ENCODE measurements around the gene PTPRN2. TPM values are rescaled to one million over a fixed set of nuclear protein-coding genes. Genes with fewer than 3 reads are reported as not detected.

The PTPRN2 gene
- total and polyA plus RNA-seq, 3 experiments from 2014 or later: 0.33 to 1.2 (median 0.42) TPM

GRCh38 chr7:158280448-158281144 lies 307.0 kb downstream of the PTPRN2 start:
- Histone ChIP-seq H3K4me3 (ENCODE audit: low read length) (no peak overlapping the region), H3K36me3 (ENCODE audit: insufficient read depth, low read length) (no peaks in the 10 kb centered on the region), H3K27me3 (ENCODE audit: insufficient read depth, low read length, poor library complexity, severe bottlenecking) (no peaks in the 10 kb centered on the region), H3K9me3 (ENCODE audit: low read length) (no peaks in the 10 kb centered on the region), H3K4me1 (ENCODE audit: insufficient read depth, low read length) (no peaks in the 10 kb centered on the region), H3K27ac (ENCODE audit: low read depth, low read length) (no peak overlapping the region)
- Mint-ChIP-seq H3K27me3 (peaks cover 0 to 2% of the 10 kb centered on the region in 2 donors), H3K9me3 (no peaks in the 10 kb centered on the region), H3K27ac (no peak overlapping the region), H3K36me3 (no peaks in the 10 kb centered on the region), H3K4me3 (no peak overlapping the region), H3K4me1 (no peaks in the 10 kb centered on the region)
- DNase-seq: no peak
- ChIA-PET CTCF (no interaction called here), POLR2A (no interaction called here)

- DNase-seq: no peak
- CTCF ChIA-PET: no interaction called here
- no peak overlapping the region for H3K27ac Mint-ChIP-seq
These were observed 307.8 kb downstream of the PTPRN2 start for GRCh38 chr7:158279539-158280447.

GRCh38 chr7:158278745-158279320 lies 308.8 kb downstream of the PTPRN2 start:
- H3K36me3 Mint-ChIP-seq: no peaks in the 10 kb centered on the region

More at GRCh38 chr7:158279539-158280447, 307.8 kb downstream of the PTPRN2 start:
- no peaks in the 10 kb centered on the region for H3K36me3 ChIP-seq (ENCODE audit: insufficient read depth, low read length)
- POLR2A ChIA-PET: no interaction called here
- Mint-ChIP-seq H3K4me1 (no peaks in the 10 kb centered on the region), H3K9me3 (no peaks in the 10 kb centered on the region), H3K36me3 (no peaks in the 10 kb centered on the region), H3K27me3 (peaks cover 0 to 2% of the 10 kb centered on the region in 2 donors), H3K4me3 (no peak overlapping the region)
- no peaks in the 10 kb centered on the region for H3K9me3 ChIP-seq (ENCODE audit: low read length)
- no peak overlapping the region for H3K27ac ChIP-seq (ENCODE audit: low read depth, low read length)
- H3K4me3 ChIP-seq (ENCODE audit: low read length): no peak overlapping the region
- H3K27me3 ChIP-seq (ENCODE audit: insufficient read depth, low read length, poor library complexity, severe bottlenecking): no peaks in the 10 kb centered on the region
- H3K4me1 ChIP-seq (ENCODE audit: insufficient read depth, low read length): no peaks in the 10 kb centered on the region

GRCh38 chr7:158277219-158278141 lies 310.1 kb downstream of the PTPRN2 start:
- ChIA-PET CTCF (no interaction called here), POLR2A (no interaction called here)
- Histone ChIP-seq H3K36me3 (ENCODE audit: insufficient read depth, low read length) (no peaks in the 10 kb centered on the region), H3K4me1 (ENCODE audit: insufficient read depth, low read length) (no peaks in the 10 kb centered on the region), H3K27ac (ENCODE audit: low read depth, low read length) (no peak overlapping the region), H3K9me3 (ENCODE audit: low read length) (no peaks in the 10 kb centered on the region), H3K4me3 (ENCODE audit: low read length) (no peak overlapping the region), H3K27me3 (ENCODE audit: insufficient read depth, low read length, poor library complexity, severe bottlenecking) (no peaks in the 10 kb centered on the region)
- Mint-ChIP-seq H3K36me3 (no peaks in the 10 kb centered on the region), H3K27me3 (peaks cover 0 to 2% of the 10 kb centered on the region in 2 donors), H3K9me3 (no peaks in the 10 kb centered on the region), H3K27ac (no peak overlapping the region), H3K4me1 (no peaks in the 10 kb centered on the region), H3K4me3 (no peak overlapping the region)
- DNase-seq: no peak

More at GRCh38 chr7:158278745-158279320, 308.8 kb downstream of the PTPRN2 start:
- no peak overlapping the region for H3K4me3 ChIP-seq (ENCODE audit: low read length)
- no peak for DNase-seq
- ChIA-PET POLR2A (no interaction called here), CTCF (no interaction called here)
- no peaks in the 10 kb centered on the region for H3K4me1 ChIP-seq (ENCODE audit: insufficient read depth, low read length)
- no peaks in the 10 kb centered on the region for H3K9me3 Mint-ChIP-seq
- H3K4me3 Mint-ChIP-seq: no peak overlapping the region
- no peak overlapping the region for H3K27ac ChIP-seq (ENCODE audit: low read depth, low read length)
- H3K27me3 Mint-ChIP-seq: peaks cover 0 to 2% of the 10 kb centered on the region in 2 donors
- no peaks in the 10 kb centered on the region for H3K4me1 Mint-ChIP-seq
- H3K27me3 ChIP-seq (ENCODE audit: insufficient read depth, low read length, poor library complexity, severe bottlenecking): no peaks in the 10 kb centered on the region
- H3K27ac Mint-ChIP-seq: no peak overlapping the region
- no peaks in the 10 kb centered on the region for H3K9me3 ChIP-seq (ENCODE audit: low read length)
- no peaks in the 10 kb centered on the region for H3K36me3 ChIP-seq (ENCODE audit: insufficient read depth, low read length)

GRCh38 chr7:158276414-158277218 lies 311.0 kb downstream of the PTPRN2 start:
- H3K4me1 ChIP-seq (ENCODE audit: insufficient read depth, low read length): no peaks in the 10 kb centered on the region
- no peaks in the 10 kb centered on the region for H3K36me3 ChIP-seq (ENCODE audit: insufficient read depth, low read length)
- Mint-ChIP-seq H3K4me3 (no peak overlapping the region), H3K9me3 (no peaks in the 10 kb centered on the region), H3K4me1 (no peaks in the 10 kb centered on the region), H3K36me3 (no peaks in the 10 kb centered on the region), H3K27me3 (peaks cover 0 to 2% of the 10 kb centered on the region in 2 donors), H3K27ac (no peak overlapping the region)
- CTCF ChIA-PET: no interaction called here
- no peak overlapping the region for H3K4me3 ChIP-seq (ENCODE audit: low read length)
- no peak overlapping the region for H3K27ac ChIP-seq (ENCODE audit: low read depth, low read length)
- H3K9me3 ChIP-seq (ENCODE audit: low read length): no peaks in the 10 kb centered on the region
- H3K27me3 ChIP-seq (ENCODE audit: insufficient read depth, low read length, poor library complexity, severe bottlenecking): no peaks in the 10 kb centered on the region
- POLR2A ChIA-PET: no interaction called here
- DNase-seq: peak in 1 of 5 donors; percentile 31

- ChIA-PET POLR2A (no interaction called here), CTCF (no interaction called here)
- Histone ChIP-seq H3K27me3 (ENCODE audit: insufficient read depth, low read length, poor library complexity, severe bottlenecking) (no peaks in the 10 kb centered on the region), H3K4me1 (ENCODE audit: insufficient read depth, low read length) (no peaks in the 10 kb centered on the region), H3K27ac (ENCODE audit: low read depth, low read length) (no peak overlapping the region), H3K36me3 (ENCODE audit: insufficient read depth, low read length) (no peaks in the 10 kb centered on the region), H3K4me3 (ENCODE audit: low read length) (no peak overlapping the region), H3K9me3 (ENCODE audit: low read length) (no peaks in the 10 kb centered on the region)
- H3K4me1 Mint-ChIP-seq: no peaks in the 10 kb centered on the region
- H3K9me3 Mint-ChIP-seq: no peaks in the 10 kb centered on the region
- DNase-seq: peak in 1 of 5 donors; percentile 47
- H3K27ac Mint-ChIP-seq: no peak overlapping the region
- no peak overlapping the region for H3K4me3 Mint-ChIP-seq
- peaks cover 0 to 2% of the 10 kb centered on the region in 2 donors for H3K27me3 Mint-ChIP-seq
- H3K36me3 Mint-ChIP-seq: no peaks in the 10 kb centered on the region
These were observed 311.8 kb downstream of the PTPRN2 start for GRCh38 chr7:158275711-158276413.

- H3K4me3 ChIP-seq (ENCODE audit: low read length): no peak overlapping the region
- Mint-ChIP-seq H3K4me3 (no peak overlapping the region), H3K36me3 (no peaks in the 10 kb centered on the region), H3K4me1 (no peaks in the 10 kb centered on the region), H3K27me3 (peaks cover 0 to 2% of the 10 kb centered on the region in 2 donors), H3K27ac (no peak overlapping the region), H3K9me3 (no peaks in the 10 kb centered on the region)
- H3K36me3 ChIP-seq (ENCODE audit: insufficient read depth, low read length): no peaks in the 10 kb centered on the region
- ChIA-PET CTCF (no interaction called here), POLR2A (no interaction called here)
- H3K9me3 ChIP-seq (ENCODE audit: low read length): no peaks in the 10 kb centered on the region
- no peak overlapping the region for H3K27ac ChIP-seq (ENCODE audit: low read depth, low read length)
- no peaks in the 10 kb centered on the region for H3K27me3 ChIP-seq (ENCODE audit: insufficient read depth, low read length, poor library complexity, severe bottlenecking)
- H3K4me1 ChIP-seq (ENCODE audit: insufficient read depth, low read length): no peaks in the 10 kb centered on the region
- peak in 1 of 5 donors; percentile 27 for DNase-seq
These were observed 312.6 kb downstream of the PTPRN2 start for GRCh38 chr7:158274996-158275395.

All from CD8-positive, alpha-beta memory T cell (primary cell).